Measurements from ENCODE around the gene FRAS1.

Gene FRAS1

GRCh38 chr4:78356251-78356786 lies 299.2 kb downstream of the FRAS1 start:
- no peak for TF ChIP-seq CTCF (conservative IDR thresholded peaks at IDR 0.05; ENCODE audit: low read depth, low read length)
- H3K4me3 ChIP-seq (ENCODE audit: low read depth, low read length): no peak overlapping the region
- peak; percentile 15 for DNase-seq (ENCODE audit: low read depth)

- no peak for DNase-seq (ENCODE audit: low read depth)
- TF ChIP-seq CTCF (conservative IDR thresholded peaks at IDR 0.05; ENCODE audit: low read depth, low read length): no peak
- H3K4me3 ChIP-seq (ENCODE audit: low read depth, low read length): no peak overlapping the region
These were observed 300.0 kb downstream of the FRAS1 start for GRCh38 chr4:78357122-78357521.

GRCh38 chr4:78360466-78360865 lies 303.3 kb downstream of the FRAS1 start:
- no peak for TF ChIP-seq CTCF (conservative IDR thresholded peaks at IDR 0.05; ENCODE audit: low read depth, low read length)
- DNase-seq (ENCODE audit: low read depth): no peak
- H3K4me3 ChIP-seq (ENCODE audit: low read depth, low read length): no peak overlapping the region

GRCh38 chr4:78361621-78362120 lies 304.5 kb downstream of the FRAS1 start:
- no peak overlapping the region for H3K4me3 ChIP-seq (ENCODE audit: low read depth, low read length)
- DNase-seq (ENCODE audit: low read depth): no peak
- no peak for TF ChIP-seq CTCF (conservative IDR thresholded peaks at IDR 0.05; ENCODE audit: low read depth, low read length)

- no peak for TF ChIP-seq CTCF (conservative IDR thresholded peaks at IDR 0.05; ENCODE audit: low read depth, low read length)
- DNase-seq (ENCODE audit: low read depth): no peak
- H3K4me3 ChIP-seq (ENCODE audit: low read depth, low read length): no peak overlapping the region
These were observed 305.2 kb downstream of the FRAS1 start for GRCh38 chr4:78362310-78362709.

GRCh38 chr4:78363031-78363570 lies 306.0 kb downstream of the FRAS1 start:
- H3K4me3 ChIP-seq (ENCODE audit: low read depth, low read length): no peak overlapping the region
- no peak for DNase-seq (ENCODE audit: low read depth)
- no peak for TF ChIP-seq CTCF (conservative IDR thresholded peaks at IDR 0.05; ENCODE audit: low read depth, low read length)

GRCh38 chr4:78369679-78370078 lies 312.6 kb downstream of the FRAS1 start:
- no peak for TF ChIP-seq CTCF (conservative IDR thresholded peaks at IDR 0.05; ENCODE audit: low read depth, low read length)
- peak; percentile 78 for DNase-seq (ENCODE audit: low read depth)
- H3K4me3 ChIP-seq (ENCODE audit: low read depth, low read length): no peak overlapping the region

Data from choroid plexus epithelial cell (primary cell).